ENCODE measurements around the gene IL11.

The IL11 gene

GRCh38 chr19:55390461-55390880 lies 20.2 kb upstream of the IL11 start:
- H3K9me3 ChIP-seq (ENCODE audit: control insufficient read depth, insufficient read depth, low read length): no peaks in the 10 kb centered on the region
- H3K4me3 ChIP-seq (ENCODE audit: low read depth, low read length): no peak overlapping the region
- peak overlapping the region; percentile 2 for H3K27ac ChIP-seq (ENCODE audit: low read depth, low read length)
- H3K27me3 ChIP-seq (ENCODE audit: control insufficient read depth, insufficient read depth, low read length): no peaks in the 10 kb centered on the region
- no peak overlapping the region for H3K9ac ChIP-seq (ENCODE audit: low read depth, low read length)
- peaks cover 39% of the 10 kb centered on the region for H3K36me3 ChIP-seq (ENCODE audit: control insufficient read depth, insufficient read depth, low read length)
- H3K4me1 ChIP-seq (ENCODE audit: control insufficient read depth, insufficient read depth, low read length): peaks cover 41% of the 10 kb centered on the region

- no peak overlapping the region for H3K27ac ChIP-seq (ENCODE audit: low read depth, low read length)
- H3K4me3 ChIP-seq (ENCODE audit: low read depth, low read length): no peak overlapping the region
- peaks cover 45% of the 10 kb centered on the region for H3K4me1 ChIP-seq (ENCODE audit: control insufficient read depth, insufficient read depth, low read length)
- H3K9me3 ChIP-seq (ENCODE audit: control insufficient read depth, insufficient read depth, low read length): no peaks in the 10 kb centered on the region
- peaks cover 39% of the 10 kb centered on the region for H3K36me3 ChIP-seq (ENCODE audit: control insufficient read depth, insufficient read depth, low read length)
- no peaks in the 10 kb centered on the region for H3K27me3 ChIP-seq (ENCODE audit: control insufficient read depth, insufficient read depth, low read length)
- H3K9ac ChIP-seq (ENCODE audit: low read depth, low read length): no peak overlapping the region
These were observed 19.4 kb upstream of the IL11 start for GRCh38 chr19:55389386-55390317.

- no peak overlapping the region for H3K27ac ChIP-seq (ENCODE audit: low read depth, low read length)
- peaks cover 39% of the 10 kb centered on the region for H3K36me3 ChIP-seq (ENCODE audit: control insufficient read depth, insufficient read depth, low read length)
- no peak overlapping the region for H3K9ac ChIP-seq (ENCODE audit: low read depth, low read length)
- no peaks in the 10 kb centered on the region for H3K27me3 ChIP-seq (ENCODE audit: control insufficient read depth, insufficient read depth, low read length)
- H3K9me3 ChIP-seq (ENCODE audit: control insufficient read depth, insufficient read depth, low read length): no peaks in the 10 kb centered on the region
- peak overlapping the region; percentile 94 for H3K4me3 ChIP-seq (ENCODE audit: low read depth, low read length)
- peaks cover 45% of the 10 kb centered on the region for H3K4me1 ChIP-seq (ENCODE audit: control insufficient read depth, insufficient read depth, low read length)
These were observed 17.7 kb upstream of the IL11 start for GRCh38 chr19:55387736-55388497.

GRCh38 chr19:55386493-55386971 lies 16.3 kb upstream of the IL11 start:
- Histone ChIP-seq H3K36me3 (ENCODE audit: control insufficient read depth, insufficient read depth, low read length) (peaks cover 39% of the 10 kb centered on the region), H3K27ac (ENCODE audit: low read depth, low read length) (peak overlapping the region; percentile 78), H3K27me3 (ENCODE audit: control insufficient read depth, insufficient read depth, low read length) (no peaks in the 10 kb centered on the region; the same call in 1 of the 2 replicates), H3K9ac (ENCODE audit: low read depth, low read length) (peak overlapping the region; percentile 85), H3K4me1 (ENCODE audit: control insufficient read depth, insufficient read depth, low read length) (peaks cover 34% of the 10 kb centered on the region), H3K4me3 (ENCODE audit: low read depth, low read length) (peak overlapping the region; percentile 94), H3K9me3 (ENCODE audit: control insufficient read depth, insufficient read depth, low read length) (no peaks in the 10 kb centered on the region)

- peaks cover 29% of the 10 kb centered on the region for H3K4me1 ChIP-seq (ENCODE audit: control insufficient read depth, insufficient read depth, low read length)
- peak within 1 kb of the TSS; percentile 85 for H3K9ac ChIP-seq (ENCODE audit: low read depth, low read length)
- H3K4me3 ChIP-seq (ENCODE audit: low read depth, low read length): peak within 1 kb of the TSS; percentile 94
- no peaks in the 10 kb centered on the region; the same call in 1 of the 2 replicates for H3K27me3 ChIP-seq (ENCODE audit: control insufficient read depth, insufficient read depth, low read length)
- H3K27ac ChIP-seq (ENCODE audit: low read depth, low read length): peak within 1 kb of the TSS; percentile 91
- H3K36me3 ChIP-seq (ENCODE audit: control insufficient read depth, insufficient read depth, low read length): peaks cover 39% of the 10 kb centered on the region
- H3K9me3 ChIP-seq (ENCODE audit: control insufficient read depth, insufficient read depth, low read length): no peaks in the 10 kb centered on the region
These were observed 15.6 kb upstream of the IL11 start, which contains the start of gene RPL28 for GRCh38 chr19:55385724-55386492. Gene RPL28 (plus strand): TSS chr19:55385932. CDS start chr19:55386358, 426 bp downstream.

- Histone ChIP-seq H3K9me3 (ENCODE audit: control insufficient read depth, insufficient read depth, low read length) (no peaks in the 10 kb centered on the region), H3K36me3 (ENCODE audit: control insufficient read depth, insufficient read depth, low read length) (peaks cover 39% of the 10 kb centered on the region), H3K4me3 (ENCODE audit: low read depth, low read length) (peak overlapping the region; percentile 94), H3K4me1 (ENCODE audit: control insufficient read depth, insufficient read depth, low read length) (peaks cover 29% of the 10 kb centered on the region), H3K9ac (ENCODE audit: low read depth, low read length) (peak overlapping the region; percentile 77), H3K27me3 (ENCODE audit: control insufficient read depth, insufficient read depth, low read length) (no peaks in the 10 kb centered on the region; the same call in 1 of the 2 replicates), H3K27ac (ENCODE audit: low read depth, low read length) (peak overlapping the region; percentile 91)
These were observed 14.9 kb upstream of the IL11 start for GRCh38 chr19:55384920-55385723.

- H3K4me1 ChIP-seq (ENCODE audit: control insufficient read depth, insufficient read depth, low read length): peaks cover 29% of the 10 kb centered on the region
These were observed 14.1 kb upstream of the IL11 start, which contains the start of gene TMEM238 for GRCh38 chr19:55384131-55384919. Gene TMEM238 (minus strand): TSS chr19:55384292. CDS start chr19:55384259, 33 bp downstream.

GRCh38 chr19:55383279-55384130 lies 13.2 kb upstream of the IL11 start:
- no peaks in the 10 kb centered on the region for H3K9me3 ChIP-seq (ENCODE audit: control insufficient read depth, insufficient read depth, low read length)
- peak overlapping the region; percentile 94 for H3K4me3 ChIP-seq (ENCODE audit: low read depth, low read length)
- peaks cover 23% of the 10 kb centered on the region for H3K4me1 ChIP-seq (ENCODE audit: control insufficient read depth, insufficient read depth, low read length)
- no peak overlapping the region for H3K27ac ChIP-seq (ENCODE audit: low read depth, low read length)
- H3K27me3 ChIP-seq (ENCODE audit: control insufficient read depth, insufficient read depth, low read length): no peaks in the 10 kb centered on the region; the same call in 1 of the 2 replicates
- peak overlapping the region; percentile 36; the same call in 1 of the 2 replicates for H3K9ac ChIP-seq (ENCODE audit: low read depth, low read length)
- peaks cover 24% of the 10 kb centered on the region for H3K36me3 ChIP-seq (ENCODE audit: control insufficient read depth, insufficient read depth, low read length)

More at GRCh38 chr19:55384131-55384919, 14.1 kb upstream of the IL11 start, which contains the start of gene TMEM238:
- Histone ChIP-seq H3K27me3 (ENCODE audit: control insufficient read depth, insufficient read depth, low read length) (no peaks in the 10 kb centered on the region; the same call in 1 of the 2 replicates), H3K4me3 (ENCODE audit: low read depth, low read length) (peak within 1 kb of the TSS; percentile 94), H3K9me3 (ENCODE audit: control insufficient read depth, insufficient read depth, low read length) (no peaks in the 10 kb centered on the region), H3K36me3 (ENCODE audit: control insufficient read depth, insufficient read depth, low read length) (peaks cover 32% of the 10 kb centered on the region), H3K27ac (ENCODE audit: low read depth, low read length) (peak within 1 kb of the TSS; percentile 91), H3K9ac (ENCODE audit: low read depth, low read length) (peak within 1 kb of the TSS; percentile 36)

Data from HUES48 (cell line).